SK-N-SH treated with all-trans-retinoic acid at 6 μM for 48 hours (cell line): Measurements from ENCODE around the gene RELL2.
A peak's percentile ranks its signal among the peaks of the same experiment; 100 is the strongest.

Experiments
- ATAC-seq: fragments of 200-7000 bp; cut with Tn5 transposase; 3 replicates; pipeline ENCODE4 v1.9.1; 2020; ENCODE audit warnings: mild to moderate bottlenecking, moderate library complexity
- ARNTL ChIP-seq: fragments of 450-650 bp; formaldehyde crosslinking; IDR thresholded peaks from 2 replicates; pipeline ENCODE4 v1.5.0; 2020; ENCODE audit warnings: low read depth, mild to moderate bottlenecking, moderate library complexity, borderline replicate concordance
- BACH2 ChIP-seq: fragments of 250-450 bp; sonication (Bioruptor Pico); IDR thresholded peaks from 2 replicates; pipeline ENCODE4 v1.9.0; 2021; ENCODE audit warnings: mild to moderate bottlenecking, borderline replicate concordance
- CREB5 ChIP-seq: fragments of 250-450 bp; sonication (Bioruptor Pico); IDR thresholded peaks from 2 replicates; pipeline ENCODE4 v1.5.1; 2020; ENCODE audit warnings: low read depth, mild to moderate bottlenecking, moderate library complexity
- CSDC2 ChIP-seq: fragments of 250-450 bp; sonication (Bioruptor Pico); IDR thresholded peaks from 2 replicates; pipeline ENCODE4 v1.5.0; 2020; ENCODE audit warnings: mild to moderate bottlenecking, moderate library complexity
- CSRNP3 ChIP-seq: fragments of 250-450 bp; sonication (Bioruptor Pico); IDR thresholded peaks from 2 replicates; pipeline ENCODE4 v1.5.1; 2021; ENCODE audit warnings: mild to moderate bottlenecking, moderate library complexity
- ESRRG ChIP-seq: fragments of 250-450 bp; sonication (Bioruptor Pico); IDR thresholded peaks from 2 replicates; pipeline ENCODE4 v1.6.1; 2021; ENCODE audit warnings: mild to moderate bottlenecking
- GLIS3 ChIP-seq: fragments of 250-450 bp; sonication (Bioruptor Pico); IDR thresholded peaks from 2 replicates; pipeline ENCODE4 v1.5.0; 2020; ENCODE audit warnings: mild to moderate bottlenecking, moderate library complexity
- ISL1 ChIP-seq: fragments of 250-450 bp; sonication (Bioruptor Pico); IDR thresholded peaks from 2 replicates; pipeline ENCODE4 v2.1.2; 2022; ENCODE audit warnings: mild to moderate bottlenecking, moderate library complexity
- OSR1 ChIP-seq: fragments of 250-450 bp; sonication (Bioruptor Pico); IDR thresholded peaks from 2 replicates; pipeline ENCODE4 v1.8.0; 2022; ENCODE audit warnings: moderate library complexity, mild to moderate bottlenecking, inconsistent platforms
- PATZ1 ChIP-seq: fragments of 250-450 bp; sonication (Bioruptor Pico); IDR thresholded peaks from 2 replicates; pipeline ENCODE4 v1.8.0; 2020; ENCODE audit warnings: mild to moderate bottlenecking, moderate library complexity, borderline replicate concordance
- POU6F1 ChIP-seq: fragments of 250-450 bp; sonication (Bioruptor Pico); IDR thresholded peaks from 2 replicates; pipeline ENCODE4 v1.8.0; 2021; ENCODE audit warnings: low read depth, mild to moderate bottlenecking, moderate library complexity, borderline replicate concordance
- PPARA ChIP-seq: fragments of 250-450 bp; sonication (Bioruptor Pico); IDR thresholded peaks from 2 replicates; pipeline ENCODE4 v1.5.0; 2020; ENCODE audit warnings: mild to moderate bottlenecking, borderline replicate concordance
- RARB ChIP-seq: fragments of 250-450 bp; sonication (Bioruptor Pico); IDR thresholded peaks from 2 replicates; pipeline ENCODE4 v1.8.0; 2021; ENCODE audit warnings: mild to moderate bottlenecking, moderate library complexity
- SNAI2 ChIP-seq: fragments of 250-450 bp; sonication (Bioruptor Pico); IDR thresholded peaks from 2 replicates; pipeline ENCODE4 v1.5.0; 2020; ENCODE audit warnings: mild to moderate bottlenecking, moderate library complexity
- TCF4 ChIP-seq: fragments of 250-450 bp; sonication (Bioruptor Pico); IDR thresholded peaks from 2 replicates; pipeline ENCODE4 v1.8.0; 2021; ENCODE audit warnings: mild to moderate bottlenecking, moderate library complexity, borderline replicate concordance
- TSHZ2 ChIP-seq: fragments of 250-450 bp; sonication (Bioruptor Pico); IDR thresholded peaks from 2 replicates; pipeline ENCODE4 v1.5.0; 2020; ENCODE audit warnings: mild to moderate bottlenecking, moderate library complexity
- ZC3H10 ChIP-seq: fragments of 250-450 bp; sonication (Bioruptor Pico); IDR thresholded peaks from 2 replicates; pipeline ENCODE4 v1.5.1; 2021; ENCODE audit warnings: mild to moderate bottlenecking, moderate library complexity
- ZFP3 ChIP-seq: fragments of 250-450 bp; sonication (Bioruptor Pico); IDR thresholded peaks from 2 replicates; pipeline ENCODE4 v1.5.0; 2020; ENCODE audit warnings: mild to moderate bottlenecking, moderate library complexity
- ZNF565 ChIP-seq: fragments of 450-650 bp; formaldehyde crosslinking; conservative IDR thresholded peaks from 2 replicates; pipeline ENCODE4 v1.5.0; 2020; ENCODE audit warnings: low read depth, mild to moderate bottlenecking, moderate library complexity
- ZNF70 ChIP-seq: fragments of 450-650 bp; formaldehyde crosslinking; IDR thresholded peaks from 2 replicates; pipeline ENCODE4 v1.5.0; 2020; ENCODE audit warnings: mild to moderate bottlenecking, moderate library complexity
- ZNF8 ChIP-seq: fragments of 450-650 bp; formaldehyde crosslinking; IDR thresholded peaks from 2 replicates; pipeline ENCODE4 v1.5.0; 2020; ENCODE audit warnings: mild to moderate bottlenecking, moderate library complexity

Gene RELL2

GRCh38 chr5:141651728-141652105, 14.9 kb downstream of the RELL2 start:
- TF ChIP-seq BACH2 (CRISPR knock-in tag) (no peak), TSHZ2 (CRISPR knock-in tag) (no peak), ZFP3 (CRISPR knock-in tag) (no peak), PATZ1 (CRISPR knock-in tag) (no peak), SNAI2 (CRISPR knock-in tag) (no peak), PPARA (no peak)
- TF ChIP-seq, all 23 proteins: peak for 0
- ATAC-seq: peak; percentile 7

- ATAC-seq: peak; percentile 8; the same call in 2 of the 3 replicates
- no peak for TF ChIP-seq PATZ1 (CRISPR knock-in tag)
- TF ChIP-seq ARNTL (CRISPR knock-in tag): no peak
- no peak for TF ChIP-seq ZNF70
- TF ChIP-seq ZC3H10 (CRISPR knock-in tag): no peak
- no peak for TF ChIP-seq GLIS3 (CRISPR knock-in tag)
- TF ChIP-seq ZFP3 (CRISPR knock-in tag): no peak
- TF ChIP-seq ESRRG: no peak
- TF ChIP-seq CSRNP3 (CRISPR knock-in tag): no peak
- TF ChIP-seq TCF4 (CRISPR knock-in tag): no peak
- no peak for TF ChIP-seq BACH2 (CRISPR knock-in tag)
- TF ChIP-seq ISL1: no peak
- TF ChIP-seq POU6F1: no peak
- no peak for TF ChIP-seq ZNF565 (CRISPR knock-in tag)
- TF ChIP-seq TSHZ2 (CRISPR knock-in tag): no peak
- TF ChIP-seq CSDC2: no peak
- TF ChIP-seq RARB (CRISPR knock-in tag): no peak
- TF ChIP-seq CREB5 (CRISPR knock-in tag): no peak
- no peak for TF ChIP-seq OSR1
- TF ChIP-seq ZNF8: no peak
- TF ChIP-seq PPARA: no peak
- TF ChIP-seq, all 23 proteins: peak for 0
Observed at GRCh38 chr5:141654298-141654697, 17.5 kb downstream of the RELL2 start.
